Measurements from ENCODE around the gene GNA12.

GNA12 gene

DNA sequence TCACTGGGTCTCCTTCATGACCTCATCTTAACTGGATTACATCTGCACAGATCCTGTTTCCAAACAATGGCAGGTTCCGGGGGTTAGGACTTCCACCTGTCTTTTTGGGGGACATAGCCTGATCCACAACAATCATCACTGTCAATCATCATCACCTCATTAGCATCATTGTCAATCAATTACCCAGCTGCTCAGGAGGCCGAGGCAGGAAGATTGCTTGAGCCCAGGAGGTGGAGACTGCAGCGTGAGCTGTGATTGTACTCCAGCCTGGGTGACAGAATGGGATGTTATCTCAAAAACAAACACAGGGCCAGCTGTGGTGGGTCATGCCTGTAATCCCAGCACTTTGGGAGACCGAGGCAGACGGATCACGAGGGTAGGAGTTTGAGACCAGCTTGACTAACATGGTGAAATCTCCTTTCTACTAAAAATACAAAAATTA, 137.4 kb downstream of the GNA12 start:
- Histone ChIP-seq H2BK120ac (ENCODE audit: low read depth, low read length) (no peak overlapping the region), H2AFZ (ENCODE audit: low read length) (no peak overlapping the region)
- no CpG with 5 or more reads among the region's 6 CpGs for WGBS, 2 donors (ENCODE audit: extremely low coverage in 2 of 2, insufficient read length in 2 of 2, insufficient replicate concordance in 1 of 2)

DNA sequence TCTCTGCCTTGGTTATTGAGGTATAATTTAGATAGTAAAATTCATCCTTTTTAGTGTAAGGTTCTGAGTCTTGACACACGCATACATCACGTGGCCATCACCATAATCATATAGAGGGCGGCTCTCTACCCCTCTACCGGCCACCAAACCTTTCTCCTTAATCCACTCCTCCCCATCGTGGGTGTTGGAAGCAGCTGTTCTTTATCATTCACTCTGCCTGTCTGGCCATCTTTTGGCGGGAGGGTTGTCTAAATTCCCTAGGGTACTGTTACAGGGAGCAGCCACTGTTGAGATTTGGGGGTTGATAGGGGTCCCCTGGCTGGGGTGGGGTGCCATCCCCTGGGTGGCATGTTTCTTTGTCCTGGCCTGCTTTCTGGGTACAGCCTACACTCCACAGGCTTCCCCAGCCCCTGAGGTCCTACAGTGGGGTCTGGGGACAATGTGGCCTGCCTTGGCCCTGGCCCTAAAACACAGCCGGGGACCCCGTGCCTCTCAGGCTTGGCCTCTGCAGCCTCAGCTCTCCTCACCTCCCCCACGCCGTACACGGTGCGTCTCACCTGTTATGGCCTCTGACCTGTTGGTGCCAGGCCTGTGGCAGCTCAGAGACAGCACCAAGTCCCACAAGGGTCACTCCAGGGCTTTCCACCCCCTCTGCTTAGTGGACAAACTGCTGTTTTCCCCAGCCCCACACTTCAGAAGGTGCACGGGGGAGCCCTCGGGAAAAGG, 138.6 kb downstream of the GNA12 start:
- H2AK5ac ChIP-seq (ENCODE audit: low read depth, low read length): peak overlapping the region; percentile 83
- no peak overlapping the region for H4K8ac ChIP-seq (ENCODE audit: low read depth, low read length)
- peak overlapping the region; percentile 90 for H3K18ac ChIP-seq (ENCODE audit: low read length)
- no peaks in the 10 kb centered on the region for H3K79me1 ChIP-seq (ENCODE audit: low read depth, low read length)
- H3K23ac ChIP-seq (ENCODE audit: low read depth, low read length, poor library complexity): no peak overlapping the region
- H3K4ac ChIP-seq (ENCODE audit: low read length): no peak overlapping the region
- H4K91ac ChIP-seq (ENCODE audit: low read depth, low read length, poor library complexity): peak overlapping the region; percentile 89
- no peak overlapping the region for H3K14ac ChIP-seq (ENCODE audit: low read length)
- H2BK15ac ChIP-seq (ENCODE audit: low read length): no peak overlapping the region
- no peak overlapping the region for H3K4me2 ChIP-seq (ENCODE audit: insufficient read depth, low read length, poor library complexity, severe bottlenecking)
- no peaks in the 10 kb centered on the region for H3K9me3 ChIP-seq (replicated peaks in 1 of 2; ENCODE audit: control insufficient read depth in 2 of 2, insufficient read depth in 1 of 2, low read depth in 1 of 2, low read length in 2 of 2)
- H3K27ac ChIP-seq (replicated peaks; ENCODE audit: low read length): no peak overlapping the region
- H3K4me1 ChIP-seq (ENCODE audit: control insufficient read depth in 2 of 2, insufficient read depth in 1 of 2, low read depth in 1 of 2, low read length in 2 of 2): peaks cover 8 to 15% of the 10 kb centered on the region in 2 donors
- peak overlapping the region; percentile 40 for H3K9ac ChIP-seq (ENCODE audit: low read depth, low read length, poor library complexity)
- H2BK5ac ChIP-seq (ENCODE audit: low read length): peak overlapping the region; percentile 48
- H2BK120ac ChIP-seq (ENCODE audit: low read depth, low read length): no peak overlapping the region
- H3K27me3 ChIP-seq (ENCODE audit: control insufficient read depth in 3 of 3, insufficient read depth in 3 of 3, low read depth in 1 of 3, low read length in 3 of 3): peaks cover 0 to 7% (median 2%) of the 10 kb centered on the region in 3 experiments
- no peak for DNase-seq (ENCODE audit: low spot score)
- H3K4me3 ChIP-seq (ENCODE audit: low read length in 2 of 2): no peak overlapping the region
- no peak overlapping the region for H2AFZ ChIP-seq (ENCODE audit: low read length)
- no CpG with 5 or more reads among the region's 14 CpGs for WGBS, 2 donors (ENCODE audit: extremely low coverage in 2 of 2, insufficient read length in 2 of 2, insufficient replicate concordance in 1 of 2)
- no peaks in the 10 kb centered on the region for H3K36me3 ChIP-seq (replicated peaks in 1 of 2; ENCODE audit: control insufficient read depth in 2 of 2, insufficient read depth in 2 of 2, low read length in 2 of 2)
- peak overlapping the region; percentile 75 for H2BK12ac ChIP-seq (ENCODE audit: low read length)

More for the DNA sequence above, 137.4 kb downstream of the GNA12 start:
- Histone ChIP-seq H3K36me3 (replicated peaks in 1 of 2; ENCODE audit: control insufficient read depth in 2 of 2, insufficient read depth in 2 of 2, low read length in 2 of 2) (peaks cover 0 to 7% of the 10 kb centered on the region in 2 donors), H3K4me1 (ENCODE audit: control insufficient read depth in 2 of 2, insufficient read depth in 1 of 2, low read depth in 1 of 2, low read length in 2 of 2) (peaks cover 8 to 15% of the 10 kb centered on the region in 2 donors), H3K9ac (ENCODE audit: low read depth, low read length, poor library complexity) (no peak overlapping the region), H3K27me3 (ENCODE audit: control insufficient read depth in 3 of 3, insufficient read depth in 3 of 3, low read depth in 1 of 3, low read length in 3 of 3) (peaks cover 0 to 2% (median under 1%) of the 10 kb centered on the region in 3 experiments), H2BK15ac (ENCODE audit: low read length) (no peak overlapping the region), H3K14ac (ENCODE audit: low read length) (no peak overlapping the region), H4K91ac (ENCODE audit: low read depth, low read length, poor library complexity) (no peak overlapping the region), H2BK12ac (ENCODE audit: low read length) (no peak overlapping the region), H2BK5ac (ENCODE audit: low read length) (no peak overlapping the region), H3K79me1 (ENCODE audit: low read depth, low read length) (no peaks in the 10 kb centered on the region), H2AK5ac (ENCODE audit: low read depth, low read length) (no peak overlapping the region), H4K8ac (ENCODE audit: low read depth, low read length) (no peak overlapping the region), H3K4me2 (ENCODE audit: insufficient read depth, low read length, poor library complexity, severe bottlenecking) (no peak overlapping the region), H3K23ac (ENCODE audit: low read depth, low read length, poor library complexity) (no peak overlapping the region), H3K18ac (ENCODE audit: low read length) (no peak overlapping the region), H3K9me3 (replicated peaks in 1 of 2; ENCODE audit: control insufficient read depth in 2 of 2, insufficient read depth in 1 of 2, low read depth in 1 of 2, low read length in 2 of 2) (peaks cover 0 to 5% of the 10 kb centered on the region in 2 donors), H3K4ac (ENCODE audit: low read length) (no peak overlapping the region), H3K27ac (replicated peaks; ENCODE audit: low read length) (no peak overlapping the region), H3K4me3 (ENCODE audit: low read length in 2 of 2) (no peak overlapping the region)
- no peak for DNase-seq (ENCODE audit: low spot score)

- peaks cover 2% of the 10 kb centered on the region for H3K79me1 ChIP-seq (ENCODE audit: low read depth, low read length)
- peak overlapping the region; percentile 61 for H2AK5ac ChIP-seq (ENCODE audit: low read depth, low read length)
- H3K4me3 ChIP-seq (ENCODE audit: low read length in 2 of 2): no peak overlapping the region
- peak overlapping the region; percentile 46 for H2BK12ac ChIP-seq (ENCODE audit: low read length)
- no CpG with 5 or more reads among the region's 22 CpGs for whole genome bisulfite sequencing, 2 donors (ENCODE audit: extremely low coverage in 2 of 2, insufficient read length in 2 of 2, insufficient replicate concordance in 1 of 2)
- H3K23ac ChIP-seq (ENCODE audit: low read depth, low read length, poor library complexity): no peak overlapping the region
- H2BK15ac ChIP-seq (ENCODE audit: low read length): no peak overlapping the region
- H3K14ac ChIP-seq (ENCODE audit: low read length): no peak overlapping the region
- peak overlapping the region; percentile 61 for H3K9ac ChIP-seq (ENCODE audit: low read depth, low read length, poor library complexity)
- peaks cover 0 to 15% (median 0%) of the 10 kb centered on the region in 3 experiments for H3K27me3 ChIP-seq (ENCODE audit: control insufficient read depth in 3 of 3, insufficient read depth in 3 of 3, low read depth in 1 of 3, low read length in 3 of 3)
- H4K91ac ChIP-seq (ENCODE audit: low read depth, low read length, poor library complexity): no peak overlapping the region
- no peak overlapping the region for H3K4me2 ChIP-seq (ENCODE audit: insufficient read depth, low read length, poor library complexity, severe bottlenecking)
- peak overlapping the region; percentile 35 for H2BK5ac ChIP-seq (ENCODE audit: low read length)
- H3K9me3 ChIP-seq (replicated peaks in 1 of 2; ENCODE audit: control insufficient read depth in 2 of 2, insufficient read depth in 1 of 2, low read depth in 1 of 2, low read length in 2 of 2): no peaks in the 10 kb centered on the region
- H2BK120ac ChIP-seq (ENCODE audit: low read depth, low read length): no peak overlapping the region
- no peak for DNase-seq (ENCODE audit: low spot score)
- H3K27ac ChIP-seq (replicated peaks; ENCODE audit: low read length): no peak overlapping the region
- peaks cover 4 to 9% of the 10 kb centered on the region in 2 donors for H3K4me1 ChIP-seq (ENCODE audit: control insufficient read depth in 2 of 2, insufficient read depth in 1 of 2, low read depth in 1 of 2, low read length in 2 of 2)
- peak overlapping the region; percentile 35 for H3K18ac ChIP-seq (ENCODE audit: low read length)
- no peak overlapping the region for H2AFZ ChIP-seq (ENCODE audit: low read length)
- no peaks in the 10 kb centered on the region for H3K36me3 ChIP-seq (replicated peaks in 1 of 2; ENCODE audit: control insufficient read depth in 2 of 2, insufficient read depth in 2 of 2, low read length in 2 of 2)
- peak overlapping the region; percentile 41 for H3K4ac ChIP-seq (ENCODE audit: low read length)
- no peak overlapping the region for H4K8ac ChIP-seq (ENCODE audit: low read depth, low read length)
These were observed 141.5 kb downstream of the GNA12 start for GRCh38 chr7:2702594-2702957.

DNA sequence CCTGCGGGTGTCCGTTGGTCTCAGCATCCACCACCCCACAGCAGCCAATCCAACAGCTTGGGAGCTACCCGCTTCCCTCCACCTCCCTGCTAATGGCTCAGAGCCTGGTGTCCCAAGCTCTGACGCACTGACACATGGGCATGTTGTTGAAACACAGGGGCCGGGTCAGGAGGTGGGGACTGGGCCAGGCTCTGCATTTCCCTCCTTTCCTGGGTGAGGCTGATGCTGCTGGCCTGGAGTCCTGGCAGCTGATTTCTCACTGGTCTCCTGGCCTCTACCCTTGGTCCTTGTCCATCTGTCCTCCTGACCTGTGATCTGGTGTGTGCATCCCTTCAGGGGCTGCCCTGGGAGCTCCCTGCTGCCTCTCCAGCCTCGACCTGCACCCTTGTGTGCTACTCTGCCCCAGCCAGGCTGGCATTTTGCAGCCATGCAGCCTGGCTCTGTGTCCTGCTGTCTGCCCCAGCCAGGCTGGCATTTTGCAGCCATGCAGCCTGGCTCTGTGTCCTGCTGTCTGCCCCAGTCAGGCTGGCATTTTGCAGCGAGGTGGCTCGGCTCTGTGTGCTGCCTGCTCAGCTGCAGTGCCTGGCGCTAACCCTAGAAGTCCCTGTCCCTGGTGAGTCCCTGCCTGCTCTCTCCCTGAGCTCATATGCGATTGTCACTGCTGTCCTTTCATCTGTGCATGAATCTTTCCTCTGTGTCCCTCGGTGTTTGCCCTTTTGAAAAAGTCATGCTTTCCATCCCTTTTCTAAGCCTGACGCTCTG, 142.1 kb downstream of the GNA12 start:
- Histone ChIP-seq H3K18ac (ENCODE audit: low read length) (peak overlapping the region; percentile 80), H4K91ac (ENCODE audit: low read depth, low read length, poor library complexity) (peak overlapping the region; percentile 59), H2AFZ (ENCODE audit: low read length) (no peak overlapping the region), H3K4me2 (ENCODE audit: insufficient read depth, low read length, poor library complexity, severe bottlenecking) (no peak overlapping the region), H3K4me1 (ENCODE audit: control insufficient read depth in 2 of 2, insufficient read depth in 1 of 2, low read depth in 1 of 2, low read length in 2 of 2) (peaks cover 4 to 5% of the 10 kb centered on the region in 2 donors), H2BK120ac (ENCODE audit: low read depth, low read length) (no peak overlapping the region), H4K8ac (ENCODE audit: low read depth, low read length) (no peak overlapping the region), H2AK5ac (ENCODE audit: low read depth, low read length) (peak overlapping the region; percentile 75), H2BK12ac (ENCODE audit: low read length) (peak overlapping the region; percentile 66), H3K4ac (ENCODE audit: low read length) (peak overlapping the region; percentile 41), H3K79me1 (ENCODE audit: low read depth, low read length) (peaks cover 2% of the 10 kb centered on the region), H3K27ac (replicated peaks; ENCODE audit: low read length) (no peak overlapping the region), H2BK5ac (ENCODE audit: low read length) (no peak overlapping the region), H3K14ac (ENCODE audit: low read length) (peak overlapping the region; percentile 82), H2BK15ac (ENCODE audit: low read length) (no peak overlapping the region), H3K23ac (ENCODE audit: low read depth, low read length, poor library complexity) (no peak overlapping the region), H3K36me3 (replicated peaks in 1 of 2; ENCODE audit: control insufficient read depth in 2 of 2, insufficient read depth in 2 of 2, low read length in 2 of 2) (no peaks in the 10 kb centered on the region), H3K9ac (ENCODE audit: low read depth, low read length, poor library complexity) (peak overlapping the region; percentile 61), H3K4me3 (ENCODE audit: low read length in 2 of 2) (no peak overlapping the region), H3K9me3 (replicated peaks in 1 of 2; ENCODE audit: control insufficient read depth in 2 of 2, insufficient read depth in 1 of 2, low read depth in 1 of 2, low read length in 2 of 2) (no peaks in the 10 kb centered on the region), H3K27me3 (ENCODE audit: control insufficient read depth in 3 of 3, insufficient read depth in 3 of 3, low read depth in 1 of 3, low read length in 3 of 3) (peaks cover 0 to 15% (median 0%) of the 10 kb centered on the region in 3 experiments)
- DNase-seq (ENCODE audit: low spot score): no peak
- no CpG with 5 or more reads among the region's 12 CpGs for whole genome bisulfite sequencing, 2 donors (ENCODE audit: extremely low coverage in 2 of 2, insufficient read length in 2 of 2, insufficient replicate concordance in 1 of 2)

Data from neuronal stem cell (in vitro differentiated cells).